ENCODE measurements around the gene CHCHD10.

CHCHD10 gene

DNA sequence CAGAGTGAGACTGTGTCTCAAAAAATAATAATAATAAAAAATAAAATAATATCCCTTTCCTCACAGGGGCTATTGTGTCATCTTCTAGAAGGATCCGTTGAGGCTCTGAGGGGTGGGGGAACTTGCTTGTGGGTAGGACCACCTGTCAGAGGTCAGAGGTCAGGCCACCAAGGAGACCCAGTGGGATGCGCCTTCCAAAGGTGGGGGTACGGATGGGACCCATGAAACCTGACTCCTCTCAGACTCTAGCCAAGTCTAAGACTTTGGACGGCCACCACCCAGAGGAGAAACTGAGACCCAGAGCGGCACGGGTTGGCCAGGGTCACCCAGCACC is 4.5 kb upstream of the CHCHD10 start:
- DNase-seq = no peak

DNA sequence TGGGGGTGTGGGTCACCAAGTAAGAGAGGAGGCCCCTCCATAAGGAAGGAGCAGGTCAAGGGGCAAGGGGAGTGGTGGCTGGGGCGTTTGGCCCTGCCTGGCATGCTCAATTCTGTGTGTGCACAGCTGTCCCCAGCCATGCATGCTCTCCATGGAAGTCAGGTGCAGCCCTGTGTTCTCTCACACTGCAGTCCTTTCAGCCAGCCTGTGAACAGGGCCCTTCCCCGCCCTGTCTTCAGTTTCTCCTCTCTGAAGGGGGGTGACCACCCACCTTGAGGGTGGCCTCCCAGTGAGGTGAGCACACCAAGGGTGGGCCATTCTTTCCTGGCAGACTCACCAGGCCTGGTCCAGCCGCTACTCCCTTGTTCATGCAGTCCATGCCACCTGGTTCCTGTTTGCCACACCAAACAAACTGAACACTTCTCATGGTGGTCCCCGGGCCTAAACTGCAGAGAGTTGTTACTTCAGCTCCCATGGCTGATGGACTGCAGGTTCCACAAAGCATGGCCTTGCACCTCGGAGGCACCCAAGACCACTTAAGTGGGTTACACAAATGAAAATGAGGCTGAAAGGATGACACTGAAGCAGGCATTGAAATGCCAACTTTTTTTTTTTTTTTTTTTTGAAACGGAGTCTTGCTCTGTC is 1.7 kb upstream of the CHCHD10 start:
- DNase-seq = no peak

DNA sequence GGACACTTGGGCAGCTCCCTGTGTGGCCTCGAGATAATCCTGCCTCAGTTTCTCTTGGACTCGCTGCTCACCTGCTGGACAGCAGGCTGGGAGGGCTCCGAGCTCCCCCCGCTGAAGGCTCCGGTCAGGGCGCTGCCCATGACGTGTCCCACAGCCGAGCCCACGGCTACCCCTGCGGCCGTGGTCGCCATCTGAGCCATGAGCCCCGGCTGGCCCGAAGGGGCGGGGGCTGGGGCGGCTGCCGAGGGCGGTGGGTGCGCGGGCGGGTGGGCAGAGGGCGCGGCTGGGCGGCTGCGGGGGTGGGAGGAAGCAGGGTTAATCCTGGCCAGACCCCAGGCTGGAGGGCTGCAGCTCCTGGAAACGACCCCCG is 484 bp downstream of the CHCHD10 start:
- no peak for DNase-seq

DNA sequence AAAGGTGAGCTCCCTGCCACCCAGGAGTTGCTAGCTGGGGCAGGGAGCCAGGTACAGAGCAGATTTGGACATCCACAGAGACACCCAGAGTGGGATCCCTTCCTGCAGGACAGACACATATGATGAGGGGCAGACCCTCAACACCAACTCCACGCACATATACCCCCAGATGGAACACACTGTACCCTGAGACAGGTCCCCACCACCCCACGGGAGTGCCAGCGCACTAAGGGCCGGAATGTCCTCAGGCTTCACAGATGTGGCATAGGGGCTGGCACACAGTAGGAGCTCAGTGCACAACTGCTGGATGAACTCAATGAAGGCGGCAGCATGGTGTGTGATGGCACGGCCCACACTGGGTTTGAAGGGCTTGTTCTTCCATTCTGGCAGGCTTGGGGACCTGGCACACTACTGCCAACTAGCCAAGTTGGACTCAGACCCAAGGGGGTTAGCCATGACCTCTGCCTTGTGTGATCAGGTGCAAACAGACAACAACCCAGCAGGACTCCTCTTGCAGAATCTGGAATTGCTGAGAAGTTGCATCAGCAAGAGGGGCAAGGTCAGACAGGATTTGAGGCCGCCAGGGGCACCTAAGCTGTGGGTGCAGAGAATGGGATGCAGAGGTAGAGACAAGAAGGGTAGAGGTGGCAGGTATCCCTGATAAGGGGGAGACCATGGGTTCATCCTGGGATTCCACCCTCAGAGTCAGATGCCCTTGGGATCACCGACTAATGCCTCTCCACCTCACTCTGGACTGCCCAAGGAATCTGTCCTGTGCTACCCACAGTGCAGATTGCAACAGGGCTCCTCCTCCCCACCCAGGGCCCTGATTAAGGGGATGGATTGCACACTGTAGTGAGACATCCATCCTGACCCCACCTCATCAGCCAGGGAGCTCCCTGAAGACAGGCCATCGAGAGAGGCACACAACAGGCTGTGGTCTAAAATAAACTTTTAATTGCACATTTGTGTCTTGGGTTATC is 2.6 kb downstream of the CHCHD10 start:
- no peak for DNase-seq

DNA sequence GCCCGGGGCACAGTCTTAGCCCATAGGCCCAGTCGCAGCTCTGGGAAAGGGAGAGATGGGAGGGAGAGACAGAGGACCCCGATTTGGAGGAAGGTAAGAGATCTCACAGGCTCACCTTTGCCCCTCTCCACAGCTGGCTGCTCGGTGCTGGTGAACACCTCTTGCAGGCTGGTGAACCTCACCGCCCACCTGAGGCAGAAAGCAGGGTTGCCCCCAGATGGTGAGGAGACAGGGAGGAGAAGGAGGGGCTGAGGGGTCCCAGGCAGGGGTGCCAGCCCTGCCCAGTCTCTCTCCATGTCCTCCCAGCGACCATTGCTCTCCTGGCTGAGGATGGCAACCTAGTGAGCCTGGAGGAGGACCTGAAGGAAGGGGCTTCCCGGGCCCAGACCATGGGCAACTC is 3.8 kb downstream of the CHCHD10 start:
- no peak for DNase-seq

DNA sequence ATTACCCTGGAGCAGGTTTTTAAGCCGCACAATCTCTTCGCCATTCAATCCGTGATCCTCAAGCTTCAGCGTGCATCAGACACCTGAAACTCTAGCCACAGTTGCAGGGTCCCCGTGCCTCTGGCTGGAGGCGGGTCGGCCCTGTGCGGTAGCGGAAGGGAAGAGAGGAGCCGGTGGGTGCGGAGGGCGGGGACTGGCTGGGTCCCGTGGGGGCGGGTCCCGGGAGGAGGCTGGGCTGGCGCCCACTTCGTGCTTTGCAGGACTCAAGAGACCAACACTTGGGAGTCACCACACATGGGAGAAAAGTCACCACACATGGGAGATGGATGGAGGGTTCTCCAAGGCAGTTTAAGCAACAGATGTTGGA is 4.2 kb downstream of the CHCHD10 start:
- DNase-seq = no peak

DNA sequence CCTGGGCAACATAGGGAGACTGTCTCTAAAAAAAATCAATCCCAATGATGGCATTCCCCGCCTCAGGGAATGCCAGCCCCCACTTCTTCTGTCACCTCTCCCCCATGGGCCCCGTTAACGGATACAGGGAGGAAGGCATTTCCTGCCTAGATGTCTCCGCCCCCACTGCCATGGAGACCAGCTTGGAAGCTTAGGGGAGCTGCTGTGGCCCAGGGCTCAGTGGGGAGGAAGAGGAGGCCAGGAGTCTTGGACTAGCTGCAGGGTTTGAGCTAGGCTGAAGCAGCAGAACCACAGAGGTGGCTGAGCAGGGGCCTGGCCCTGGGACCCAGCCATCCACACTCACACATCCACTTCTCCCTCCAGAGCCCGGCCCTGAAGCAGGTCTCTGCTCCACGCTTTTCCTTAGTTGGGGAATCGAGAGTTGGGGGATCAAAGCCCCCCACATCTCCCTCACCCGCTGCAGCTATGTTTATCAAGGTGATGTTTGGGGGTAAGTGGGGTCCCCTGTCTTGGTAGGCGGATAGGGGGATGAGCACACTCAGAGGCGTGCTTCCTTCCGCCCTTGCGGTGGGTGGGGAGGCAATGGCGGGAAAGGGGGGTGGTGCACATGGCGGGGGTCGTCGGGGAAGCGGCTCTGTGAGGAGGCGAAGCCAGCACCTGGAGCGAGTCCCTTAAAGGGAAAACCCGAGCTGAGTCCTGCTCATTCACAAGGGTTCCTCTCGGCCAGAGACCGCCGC is 4.8 kb downstream of the CHCHD10 start, which contains the start of gene C22orf15:
Gene C22orf15 (plus strand): TSS at position 149 of the 737 bp plus-strand sequence. CDS start 317 bp downstream, at position 466.
- peak; percentile 77 for DNase-seq

DNA sequence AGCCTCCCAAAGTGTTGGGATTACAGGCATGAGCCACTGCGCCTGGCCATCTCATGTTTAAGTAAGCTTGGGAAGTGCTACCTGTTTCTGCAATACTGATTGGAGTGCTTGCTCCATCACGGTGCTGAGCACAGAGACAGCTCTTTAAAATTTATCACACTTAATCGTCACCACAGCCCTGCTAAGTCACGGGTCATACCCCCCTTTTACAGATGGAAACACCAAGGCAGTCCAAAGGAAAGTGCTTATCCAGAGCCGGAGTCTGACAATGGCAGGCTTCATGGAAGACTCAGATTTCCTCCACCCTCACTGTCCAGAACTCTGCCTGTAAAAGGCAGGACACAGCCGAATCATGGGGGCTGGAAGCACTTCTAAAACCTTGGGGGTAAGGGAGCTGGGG is 7.7 kb downstream of the CHCHD10 start:
- no peak for DNase-seq

DNA sequence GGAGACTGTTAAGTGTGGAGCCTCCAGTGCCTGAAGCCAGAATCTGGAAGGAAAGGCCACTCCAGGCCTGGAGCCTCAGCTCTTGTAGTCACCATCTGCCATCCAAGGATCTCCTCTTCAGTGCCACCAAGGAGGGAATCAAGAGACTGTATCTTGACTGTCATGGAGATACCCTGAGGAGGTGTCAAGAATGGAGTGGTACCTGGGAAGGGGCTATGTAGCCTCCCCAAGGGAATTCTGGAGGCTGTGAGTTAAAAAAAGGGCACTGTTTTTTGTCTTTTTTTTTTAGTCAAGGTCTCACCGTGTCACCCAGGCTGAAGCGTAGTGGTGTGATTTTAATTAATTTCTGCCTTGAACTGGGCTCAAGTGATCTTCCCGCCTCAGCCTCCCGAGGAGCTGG is 8.2 kb downstream of the CHCHD10 start:
- DNase-seq = no peak

DNA sequence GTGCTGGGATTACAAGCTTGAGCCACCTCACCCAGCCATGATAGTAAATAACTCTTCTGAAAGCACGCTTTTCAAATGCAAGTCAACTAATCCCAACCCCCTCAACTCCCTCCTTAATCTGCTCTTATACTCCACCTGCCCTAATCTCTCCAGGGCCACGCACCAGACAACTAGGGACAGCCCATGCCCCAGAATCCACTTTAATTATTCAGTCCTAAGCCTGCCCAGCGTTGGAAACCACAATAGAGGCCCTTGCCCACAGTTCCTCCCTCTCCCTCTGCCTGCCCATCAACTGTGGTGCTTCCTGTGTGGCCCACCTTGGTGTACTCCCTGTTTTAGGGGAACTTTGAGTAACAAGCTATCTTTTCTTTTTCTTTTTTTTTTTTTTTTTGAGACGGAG is 10.9 kb downstream of the CHCHD10 start:
- no peak for DNase-seq

DNA sequence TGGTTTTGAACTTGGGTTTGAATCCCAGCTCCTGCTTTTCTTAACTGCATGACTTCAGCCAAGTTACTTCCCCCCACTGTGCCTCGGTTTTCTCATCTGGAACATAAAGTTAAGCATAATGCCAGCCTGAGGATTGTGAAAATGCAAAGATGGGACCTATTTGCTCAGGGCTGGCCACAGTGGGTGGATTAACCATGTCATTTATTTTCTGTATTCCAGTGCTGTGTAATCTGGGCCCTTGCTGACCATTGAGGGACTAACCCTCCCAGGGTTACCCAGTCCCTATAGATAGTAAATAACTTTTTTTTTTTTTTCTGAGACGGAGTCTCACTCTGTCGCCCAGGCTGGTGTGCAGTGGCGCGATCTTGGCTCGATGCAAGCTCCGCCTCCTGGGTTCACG is 12.1 kb downstream of the CHCHD10 start:
- no peak for DNase-seq

DNA sequence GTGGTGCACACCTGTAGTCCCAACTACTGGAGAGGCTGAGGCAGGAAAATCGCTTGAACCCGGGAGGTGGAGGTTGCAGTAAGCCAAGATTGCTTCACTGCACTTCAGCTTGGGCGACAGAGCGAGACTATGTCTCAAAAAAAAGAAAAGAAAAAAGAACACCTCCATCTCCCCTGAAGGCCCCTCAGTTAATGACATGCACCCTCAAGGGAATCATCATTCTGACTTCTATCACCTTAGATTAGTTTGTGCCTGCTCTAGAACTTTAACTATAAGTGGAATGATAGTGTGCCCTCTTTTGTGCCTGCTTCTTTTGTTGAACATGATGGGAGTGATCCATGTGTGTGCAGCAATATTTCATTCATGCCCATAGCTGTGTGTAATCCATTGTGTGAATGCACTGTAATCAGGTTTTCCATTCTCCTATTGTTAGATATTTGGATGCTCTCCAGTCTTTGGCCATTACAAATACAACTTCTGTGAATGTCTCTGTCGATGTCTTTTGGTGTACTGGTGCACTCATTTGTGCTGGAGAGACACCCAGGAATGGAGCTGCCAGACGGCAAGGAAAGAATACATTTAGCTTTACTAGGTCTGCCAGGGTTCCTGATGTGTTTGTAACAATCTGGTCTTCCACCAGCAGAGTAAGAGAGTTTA is 12.7 kb downstream of the CHCHD10 start:
- DNase-seq = no peak

DNA sequence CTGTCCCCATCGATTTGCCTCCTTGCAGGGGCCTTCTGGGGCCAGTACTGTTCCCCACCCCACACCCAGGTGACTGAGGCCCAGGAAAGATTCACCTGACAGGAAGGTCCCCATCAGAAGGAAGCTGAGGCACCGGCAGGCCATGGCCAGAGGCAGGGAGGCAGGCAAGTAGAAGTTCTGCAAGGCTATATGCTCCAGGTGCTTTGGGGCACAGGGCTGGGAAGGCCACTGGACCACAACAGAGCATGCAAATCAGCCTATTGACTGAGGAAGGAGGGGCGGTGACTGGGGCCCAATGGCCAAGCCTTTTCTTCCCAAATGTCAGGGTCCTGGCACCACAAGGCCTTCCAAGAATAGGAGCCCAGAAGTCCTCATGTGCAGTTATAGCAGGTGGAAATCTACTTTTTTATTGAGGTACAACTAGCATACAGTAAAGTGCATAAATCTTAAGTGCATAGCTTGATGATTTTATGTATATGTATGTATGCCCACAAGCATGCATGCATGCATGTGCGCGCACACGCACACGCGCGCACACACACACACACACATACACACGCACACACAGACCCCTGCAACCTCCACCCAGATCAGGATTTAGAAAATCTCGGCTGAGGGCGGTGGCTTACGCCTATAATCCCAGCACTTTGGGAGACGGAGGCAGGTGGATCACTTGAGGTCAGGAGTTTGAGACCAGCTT is 13.4 kb downstream of the CHCHD10 start, which contains the start of gene VPREB3:
Gene VPREB3 (minus strand): TSS at position 206 of the 700 bp plus-strand sequence. CDS start 62 bp downstream, at position 144.
- no peak for DNase-seq

DNA sequence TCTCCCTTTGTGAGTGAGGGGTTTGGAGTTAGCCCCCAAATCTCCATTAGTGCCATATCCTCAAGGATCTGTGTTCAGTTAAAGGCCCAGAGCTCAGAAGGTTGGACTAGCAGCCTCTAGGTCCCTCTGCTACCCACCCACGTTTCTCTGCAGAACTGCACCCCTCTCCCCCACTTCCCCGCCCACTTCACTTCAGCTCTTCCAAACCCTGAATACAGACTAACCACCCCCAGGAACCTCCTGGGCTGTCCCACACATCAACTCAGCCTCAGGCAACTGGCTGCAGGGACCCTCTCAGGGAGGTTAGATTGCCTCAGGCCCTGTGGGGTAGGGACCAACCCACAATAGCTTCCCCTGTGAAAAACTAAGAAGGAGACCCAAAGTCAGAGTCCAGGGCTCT is 14.4 kb downstream of the CHCHD10 start:
- no peak for DNase-seq

DNA sequence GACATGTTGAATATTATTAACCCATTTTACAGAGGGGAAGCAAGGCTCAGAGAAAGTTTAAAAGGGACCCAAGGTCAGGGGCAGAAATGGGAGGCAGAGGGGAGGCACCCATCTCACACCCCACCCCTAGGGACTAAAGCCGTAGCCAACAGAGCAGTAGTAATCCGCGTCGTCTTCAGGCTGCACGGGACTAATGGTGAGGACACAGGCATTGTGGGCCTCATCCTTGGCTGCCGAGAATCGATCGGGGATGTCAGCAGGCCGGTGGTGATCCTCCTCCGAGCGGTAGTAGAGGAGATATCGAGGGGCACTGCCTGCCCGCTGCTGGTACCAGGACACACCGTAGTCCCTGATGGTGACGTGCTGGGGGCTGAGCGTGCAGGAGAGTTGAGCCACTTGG is 15.0 kb downstream of the CHCHD10 start:
- DNase-seq = no peak

DNA sequence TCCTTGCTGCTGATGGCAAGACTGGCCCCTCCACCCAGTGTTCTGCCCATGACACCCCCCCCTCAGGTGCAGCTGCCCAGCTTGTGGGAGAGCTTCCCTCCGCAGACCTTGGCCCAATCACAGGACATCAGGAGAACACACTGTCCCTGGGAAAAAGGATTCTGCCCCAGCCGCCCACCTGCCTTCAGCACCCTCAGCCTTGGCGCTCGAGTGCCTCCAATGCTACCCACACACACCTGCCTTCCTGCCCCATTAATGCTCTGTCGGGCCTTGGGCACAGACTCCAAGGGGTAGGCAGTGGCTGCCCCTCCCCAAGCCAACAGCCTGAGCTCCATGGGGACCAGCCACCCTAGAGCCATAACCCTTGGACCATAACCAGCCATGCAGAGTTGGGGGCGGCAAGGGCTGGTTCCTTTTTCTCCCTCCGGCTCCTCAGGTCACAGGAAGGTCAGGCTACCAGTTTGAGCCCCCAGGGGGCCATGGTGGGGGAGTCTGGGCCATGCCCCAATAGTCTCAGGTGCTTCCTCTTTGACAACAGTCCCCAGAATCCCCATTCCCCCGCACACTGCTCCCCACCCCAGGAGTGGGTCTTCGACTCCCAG is 15.6 kb downstream of the CHCHD10 start:
- no peak for DNase-seq

DNA sequence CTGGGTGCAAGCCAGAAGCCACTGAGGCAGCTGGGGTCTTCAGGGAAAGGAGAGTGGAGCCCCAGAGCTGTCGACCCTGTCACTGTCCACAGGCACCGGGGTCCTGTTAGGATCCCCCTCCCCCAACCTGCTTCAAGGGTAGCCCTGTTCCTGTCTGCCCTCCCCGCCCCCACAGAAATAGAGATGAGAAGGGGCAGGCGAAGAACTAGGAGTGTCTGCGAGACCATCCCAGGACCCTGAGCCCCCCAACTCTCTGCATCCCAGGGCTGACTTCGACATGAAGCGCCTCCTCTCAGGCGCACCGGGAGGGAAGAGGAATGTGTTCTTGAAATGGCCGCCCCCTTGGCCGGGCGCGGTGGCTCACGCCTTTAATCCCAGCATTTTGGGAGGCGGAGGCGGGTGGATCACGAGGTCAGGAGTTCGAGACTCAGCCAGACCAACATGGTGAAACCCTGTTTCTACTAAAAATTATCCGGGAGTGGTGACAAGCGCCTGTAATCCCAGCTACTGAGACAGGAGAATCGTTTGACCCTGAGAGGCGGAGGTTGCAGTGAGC is 16.3 kb downstream of the CHCHD10 start:
- DNase-seq = peak; percentile 49

DNA sequence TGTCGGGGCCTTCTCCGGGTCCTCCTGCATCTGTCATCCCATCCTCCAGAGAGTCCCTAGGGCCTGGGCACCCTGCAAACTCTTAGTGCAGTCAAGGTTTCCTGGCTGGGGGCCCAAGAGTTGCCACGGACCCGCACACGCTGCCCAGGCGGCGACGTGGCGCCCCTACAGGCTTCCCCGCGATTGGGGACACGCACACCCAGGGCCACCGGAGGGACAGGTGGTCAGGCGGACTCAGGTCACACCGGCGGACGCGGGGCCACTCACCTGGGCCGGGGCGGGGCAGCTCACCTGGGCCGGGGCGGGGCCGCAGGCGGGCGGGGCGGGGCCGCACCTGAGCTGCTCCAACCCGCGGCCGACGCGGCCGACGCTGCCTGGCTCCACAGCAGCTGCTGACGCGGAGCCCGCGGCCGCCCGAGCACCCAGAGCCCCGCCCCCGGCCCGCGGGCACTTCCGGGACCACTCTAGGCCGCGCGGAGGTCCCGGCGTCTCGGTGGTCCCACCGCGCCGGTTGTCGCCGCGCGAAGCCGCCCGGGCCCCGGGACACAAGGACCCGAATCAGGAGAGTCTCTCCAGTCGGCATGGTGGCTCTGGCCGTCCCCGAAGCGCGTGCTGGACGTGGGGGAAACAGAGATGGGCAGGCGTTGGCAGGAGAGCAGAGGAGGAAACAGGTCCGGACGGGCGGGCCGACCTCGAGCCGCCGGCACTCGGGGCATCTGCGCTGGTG is 16.9 kb downstream of the CHCHD10 start, which contains the start of gene ZNF70:
Gene ZNF70 (minus strand): TSS at position 399 of the 727 bp plus-strand sequence. CDS start 5,972 bp downstream, outside the sequence.
- DNase-seq = peak; percentile 85

DNA sequence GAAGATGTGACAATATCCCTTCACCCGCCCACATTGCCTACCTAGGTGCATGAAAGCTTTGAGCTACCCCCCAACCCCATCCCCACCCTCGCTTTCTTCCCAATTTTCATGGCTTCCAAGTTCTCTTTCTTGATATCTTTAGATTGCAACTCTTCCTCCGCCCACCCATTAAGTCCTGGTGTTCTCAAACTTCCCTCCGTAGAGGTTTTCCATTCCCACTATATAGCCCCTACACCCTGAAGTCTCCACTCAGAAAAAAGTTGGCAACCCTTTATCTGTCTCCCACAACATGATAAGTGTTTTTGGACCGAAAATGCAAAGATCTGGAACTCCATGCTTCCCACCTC is 17.4 kb downstream of the CHCHD10 start:
- DNase-seq = no peak

DNA sequence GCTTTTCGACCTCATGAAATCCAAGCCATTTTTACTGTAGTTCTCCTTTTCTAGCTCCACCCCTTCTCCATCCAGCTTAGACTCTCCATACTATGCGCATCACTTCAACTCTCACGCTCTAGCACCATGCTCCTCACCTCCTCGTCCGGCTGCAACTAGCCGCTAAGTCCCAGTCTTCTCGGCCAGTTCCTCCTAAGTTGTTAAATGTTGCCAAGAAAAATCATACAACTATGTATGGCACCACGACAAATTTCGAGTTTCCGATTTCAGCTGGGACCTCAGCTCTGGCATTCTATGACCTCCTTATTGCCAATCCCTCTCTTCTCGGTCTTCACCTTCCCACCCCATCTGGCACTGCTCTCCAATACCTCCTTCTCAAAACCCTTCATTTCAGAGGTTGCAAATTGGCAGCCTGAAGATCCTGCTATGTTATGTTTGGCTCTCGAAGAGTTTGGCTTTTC is 17.9 kb downstream of the CHCHD10 start:
- DNase-seq = no peak

All from fibroblast of skin of scalp (primary cell).